Sigmoid colon (tissue), 4 donors: ENCODE measurements around the gene SLC24A1.

Source experiments
- CTCF ChIP-seq, 4 experiments: fragments of 450-650 bp in 3 of 4; fragments of 200-600 bp in 1 of 4; IDR thresholded peaks; one replicate each; pipeline ENCODE4 v1.5.1; 2016 to 2019; ENCODE audit warnings: antibody characterized with exemption in 4 of 4, mild to moderate bottlenecking in 3 of 4, moderate library complexity in 2 of 4
- POLR2AphosphoS5 ChIP-seq, 4 donors: sonication (generic); formaldehyde crosslinking; IDR thresholded peaks; one replicate each; pipeline ENCODE4 v1.6.1; 2017; ENCODE audit warnings: antibody characterized with exemption in 4 of 4

DNA sequence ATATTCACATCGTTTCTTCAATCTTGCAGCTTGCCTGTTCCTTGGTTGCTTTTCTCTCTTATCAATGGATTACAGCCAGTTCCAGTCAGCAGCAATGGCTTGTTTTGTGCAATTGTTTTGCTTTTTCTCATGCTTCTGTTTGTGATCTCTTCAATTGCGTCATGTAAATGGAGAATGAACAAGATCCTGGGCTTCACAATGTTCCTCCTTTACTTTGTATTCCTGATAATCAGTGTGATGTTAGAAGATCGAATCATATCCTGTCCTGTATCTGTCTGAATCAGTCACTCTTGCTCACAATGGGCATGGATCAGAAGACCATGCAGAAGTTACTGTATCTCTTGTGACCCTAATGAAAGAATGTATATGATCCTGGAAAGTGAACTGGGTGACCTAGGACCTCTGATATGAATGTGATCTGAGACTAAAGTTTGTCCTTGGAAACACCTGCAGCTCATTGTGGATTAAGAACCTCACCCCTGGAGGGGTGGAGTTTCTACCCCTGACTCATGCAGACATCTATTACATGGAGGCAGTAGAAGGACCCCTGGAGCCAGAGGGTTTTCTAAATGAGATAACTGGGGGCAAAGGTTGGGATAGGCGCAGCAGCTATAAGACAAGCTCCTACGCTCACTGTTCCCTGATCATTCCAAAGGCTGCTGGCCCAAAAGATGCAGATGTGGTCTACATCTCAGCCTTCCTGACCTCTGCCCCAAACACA, 32.2 kb downstream of the SLC24A1 start:
- TF ChIP-seq POLR2AphosphoS5 (IDR thresholded peaks at IDR 0.05) (no peak), CTCF (IDR thresholded peaks at IDR 0.05) (no peak)
